GF-D8 (cell line): ENCODE measurements around the gene MYO1C.

Source experiments
- DNase-seq: peaks from one replicate; lab custom pipeline; 2025; lab: John Stamatoyannopoulos, UW

Gene MYO1C

GRCh38 chr17:1506649-1507267 is 14.3 kb upstream of the MYO1C start:
- DNase-seq: no peak

GRCh38 chr17:1505586-1505985 is 13.1 kb upstream of the MYO1C start:
- DNase-seq: no peak

GRCh38 chr17:1504866-1505265 is 12.4 kb upstream of the MYO1C start:
- no peak for DNase-seq

GRCh38 chr17:1503699-1504098 is 11.2 kb upstream of the MYO1C start:
- DNase-seq: no peak

- DNase-seq: no peak
These were observed 6.4 kb upstream of the MYO1C start for GRCh38 chr17:1498869-1499268.

GRCh38 chr17:1498233-1498632 is 5.7 kb upstream of the MYO1C start:
- DNase-seq: no peak

- DNase-seq: no peak
These were observed 5.3 kb upstream of the MYO1C start for GRCh38 chr17:1497831-1498230.

GRCh38 chr17:1496869-1497268 is 4.4 kb upstream of the MYO1C start:
- DNase-seq: no peak

- no peak for DNase-seq
These were observed 2.9 kb upstream of the MYO1C start for GRCh38 chr17:1495265-1495989.

- no peak for DNase-seq
These were observed 2.3 kb upstream of the MYO1C start for GRCh38 chr17:1494736-1495253.

GRCh38 chr17:1494203-1494602 is 1.7 kb upstream of the MYO1C start:
- no peak for DNase-seq

GRCh38 chr17:1493291-1493980 is 950 bp upstream of the MYO1C start:
- DNase-seq: no peak

GRCh38 chr17:1491443-1492248 is 840 bp downstream of the MYO1C start:
- DNase-seq: no peak

- DNase-seq: no peak
These were observed 1.6 kb downstream of the MYO1C start for GRCh38 chr17:1490643-1491442.

- DNase-seq: no peak
These were observed 3.6 kb downstream of the MYO1C start for GRCh38 chr17:1488826-1489270.

GRCh38 chr17:1487939-1488825 is 4.3 kb downstream of the MYO1C start:
- DNase-seq: no peak

GRCh38 chr17:1486802-1487695 is 5.4 kb downstream of the MYO1C start:
- DNase-seq: no peak

- no peak for DNase-seq
These were observed 6.8 kb downstream of the MYO1C start for GRCh38 chr17:1485423-1486376.
